ENCODE data around the gene PDF. TPM values are rescaled to one million over a fixed set of nuclear protein-coding genes. Genes with fewer than 3 reads are reported as not detected.
A peak's percentile ranks its signal among the peaks of the same experiment; 100 is the strongest.

PDF gene
- total and polyA plus RNA-seq, 2 experiments from 2014 or later: 18.0 to 21.5 TPM

- DNase-seq: no peak
- Histone ChIP-seq H4K20me1 (ENCODE audit: insufficient read depth) (no peaks in the 10 kb centered on the region; the same call in 1 of the 2 replicates), H3K79me2 (ENCODE audit: insufficient read depth) (peaks cover 84% of the 10 kb centered on the region), H3K4me1 (ENCODE audit: insufficient read depth) (peaks cover 28% of the 10 kb centered on the region), H3K4me2 (ENCODE audit: unreplicated experiment) (peak overlapping the region; percentile 15), H3K9me2 (ENCODE audit: insufficient read depth) (no peaks in the 10 kb centered on the region), H3F3A (ENCODE audit: insufficient read depth) (peaks cover 31% of the 10 kb centered on the region), H3K9ac (peak overlapping the region; percentile 5; the same call in 1 of the 2 replicates), H2AFZ (no peak overlapping the region), H3K27me3 (replicated peaks; ENCODE audit: insufficient read depth) (no peaks in the 10 kb centered on the region), H3K4me3 (peak overlapping the region; percentile 36; the same call in 1 of the 2 replicates), H3K9me3 (ENCODE audit: low read depth) (no peaks in the 10 kb centered on the region), H3K36me3 (ENCODE audit: low read depth) (peaks cover 29% of the 10 kb centered on the region), H3K27ac (no peak overlapping the region)
- TF ChIP-seq EZH2phosphoT487 (IDR thresholded peaks at IDR 0.05; ENCODE audit: insufficient read depth, low read depth): no peak
- no peak for TF ChIP-seq EZH2 (IDR thresholded peaks at IDR 0.05; ENCODE audit: insufficient read depth, poor library complexity, severe bottlenecking)
- in situ Hi-C loops (cut with MboI): no loop called here
- 64 to 66% methylated on average over 7 of the region's 7 CpGs for WGBS, 2 experiments (ENCODE audit: low coverage in 1 of 2, low lambda C conversion rate in 2 of 2, missing lambda C conversion rate in 2 of 2)
These were observed 4.1 kb downstream of the PDF start for GRCh38 chr16:69326172-69326873.

- no peak overlapping the region for H3K27ac ChIP-seq
- WGBS, 2 experiments (ENCODE audit: low coverage in 1 of 2, low lambda C conversion rate in 2 of 2, missing lambda C conversion rate in 2 of 2): 91 to 92% methylated on average over 6 of the region's 6 CpGs
- H3K36me3 ChIP-seq (ENCODE audit: low read depth): peaks cover 33% of the 10 kb centered on the region
- in situ Hi-C loops (cut with MboI): no loop called here
- H3K27me3 ChIP-seq (replicated peaks; ENCODE audit: insufficient read depth): no peaks in the 10 kb centered on the region
- H3K9ac ChIP-seq: no peak overlapping the region
- DNase-seq: no peak
- H3K9me3 ChIP-seq (ENCODE audit: low read depth): no peaks in the 10 kb centered on the region
- H3K9me2 ChIP-seq (ENCODE audit: insufficient read depth): no peaks in the 10 kb centered on the region
- TF ChIP-seq EZH2phosphoT487 (IDR thresholded peaks at IDR 0.05; ENCODE audit: insufficient read depth, low read depth): no peak
- TF ChIP-seq EZH2 (IDR thresholded peaks at IDR 0.05; ENCODE audit: insufficient read depth, poor library complexity, severe bottlenecking): no peak
- H3K4me3 ChIP-seq: no peak overlapping the region
- no peak overlapping the region for H2AFZ ChIP-seq
- H3K79me2 ChIP-seq (ENCODE audit: insufficient read depth): peaks cover 89% of the 10 kb centered on the region
- H3F3A ChIP-seq (ENCODE audit: insufficient read depth): peaks cover 31% of the 10 kb centered on the region
- peaks cover 25% of the 10 kb centered on the region for H3K4me1 ChIP-seq (ENCODE audit: insufficient read depth)
- H3K4me2 ChIP-seq (ENCODE audit: unreplicated experiment): peak overlapping the region; percentile 15
- H4K20me1 ChIP-seq (ENCODE audit: insufficient read depth): no peaks in the 10 kb centered on the region; the same call in 1 of the 2 replicates
These were observed 4.6 kb downstream of the PDF start for GRCh38 chr16:69325784-69326171.

- Histone ChIP-seq H3K36me3 (ENCODE audit: low read depth) (peaks cover 33% of the 10 kb centered on the region), H3K4me2 (ENCODE audit: unreplicated experiment) (no peak overlapping the region), H3F3A (ENCODE audit: insufficient read depth) (peaks cover 31% of the 10 kb centered on the region), H3K27ac (no peak overlapping the region), H3K9ac (no peak overlapping the region), H3K4me3 (no peak overlapping the region), H3K9me2 (ENCODE audit: insufficient read depth) (no peaks in the 10 kb centered on the region), H3K4me1 (ENCODE audit: insufficient read depth) (peaks cover 25% of the 10 kb centered on the region), H3K27me3 (replicated peaks; ENCODE audit: insufficient read depth) (no peaks in the 10 kb centered on the region), H3K9me3 (ENCODE audit: low read depth) (no peaks in the 10 kb centered on the region), H4K20me1 (ENCODE audit: insufficient read depth) (no peaks in the 10 kb centered on the region; the same call in 1 of the 2 replicates), H2AFZ (no peak overlapping the region), H3K79me2 (ENCODE audit: insufficient read depth) (peaks cover 96% of the 10 kb centered on the region)
- no peak for TF ChIP-seq EZH2phosphoT487 (IDR thresholded peaks at IDR 0.05; ENCODE audit: insufficient read depth, low read depth)
- no peak for TF ChIP-seq EZH2 (IDR thresholded peaks at IDR 0.05; ENCODE audit: insufficient read depth, poor library complexity, severe bottlenecking)
- 83 to 84% methylated on average over 9 to 10 of the region's 10 CpGs for WGBS, 2 experiments (ENCODE audit: low coverage in 1 of 2, low lambda C conversion rate in 2 of 2, missing lambda C conversion rate in 2 of 2)
- no peak for DNase-seq
- in situ Hi-C loops (cut with MboI): no loop called here
These were observed 5.7 kb downstream of the PDF start for GRCh38 chr16:69324585-69325253.

GRCh38 chr16:69324013-69324531 is 6.3 kb downstream of the PDF start:
- Histone ChIP-seq H3K4me2 (ENCODE audit: unreplicated experiment) (no peak overlapping the region), H3K9ac (no peak overlapping the region), H3F3A (ENCODE audit: insufficient read depth) (peaks cover 31% of the 10 kb centered on the region), H3K79me2 (ENCODE audit: insufficient read depth) (peaks cover 96% of the 10 kb centered on the region), H3K9me3 (ENCODE audit: low read depth) (no peaks in the 10 kb centered on the region), H3K27ac (no peak overlapping the region), H3K4me1 (ENCODE audit: insufficient read depth) (peaks cover 25% of the 10 kb centered on the region), H3K27me3 (replicated peaks; ENCODE audit: insufficient read depth) (no peaks in the 10 kb centered on the region), H2AFZ (no peak overlapping the region), H3K4me3 (no peak overlapping the region), H4K20me1 (ENCODE audit: insufficient read depth) (no peaks in the 10 kb centered on the region; the same call in 1 of the 2 replicates), H3K9me2 (ENCODE audit: insufficient read depth) (no peaks in the 10 kb centered on the region), H3K36me3 (ENCODE audit: low read depth) (peaks cover 33% of the 10 kb centered on the region)
- 80 to 82% methylated on average over 8 of the region's 8 CpGs for WGBS, 2 experiments (ENCODE audit: low coverage in 1 of 2, low lambda C conversion rate in 2 of 2, missing lambda C conversion rate in 2 of 2)
- DNase-seq: no peak
- in situ Hi-C loops (cut with MboI): no loop called here
- no peak for TF ChIP-seq EZH2 (IDR thresholded peaks at IDR 0.05; ENCODE audit: insufficient read depth, poor library complexity, severe bottlenecking)
- no peak for TF ChIP-seq EZH2phosphoT487 (IDR thresholded peaks at IDR 0.05; ENCODE audit: insufficient read depth, low read depth)
